ENCODE measurements around the gene CCDC181.
"Not testable (repeated sequence)": the region's sequence is repeated elsewhere in the genome, so short reads cannot be mapped to it uniquely, and the experiment has no call there.

CCDC181 gene

GRCh38 chr1:169427081-169427641, at the start of gene CCDC181:
CCDC181 (minus strand) TSS chr1:169427474; CDS start chr1:169424927, 2,547 bp downstream.
- DNase-seq: no peak

- no peak for DNase-seq
Measured at GRCh38 chr1:169475806-169476387, 48.6 kb upstream of the CCDC181 start.

GRCh38 chr1:169474302-169474995, 47.2 kb upstream of the CCDC181 start:
- DNase-seq: no peak

GRCh38 chr1:169473347-169473746, 46.1 kb upstream of the CCDC181 start:
- DNase-seq: no peak

- no peak for DNase-seq
Measured at GRCh38 chr1:169472738-169473137, 45.5 kb upstream of the CCDC181 start.

GRCh38 chr1:169468982-169469381, 41.7 kb upstream of the CCDC181 start:
- no peak for DNase-seq

- peak in 1 of 2 donors; percentile 40 for DNase-seq
Measured at GRCh38 chr1:169466259-169467230, 39.3 kb upstream of the CCDC181 start.

GRCh38 chr1:169465281-169465680, 38.0 kb upstream of the CCDC181 start:
- DNase-seq: no peak

- DNase-seq: no peak
Measured at GRCh38 chr1:169462385-169462784, 35.1 kb upstream of the CCDC181 start.

- no peak for DNase-seq
Measured at GRCh38 chr1:169461390-169462000, 34.2 kb upstream of the CCDC181 start.

- no peak for DNase-seq
Measured at GRCh38 chr1:169460191-169460833, 33.0 kb upstream of the CCDC181 start.

GRCh38 chr1:169457443-169457842, 30.2 kb upstream of the CCDC181 start:
- DNase-seq: no peak

- DNase-seq: no peak
Measured at GRCh38 chr1:169456029-169456428, 28.8 kb upstream of the CCDC181 start.

GRCh38 chr1:169452921-169453320, 25.6 kb upstream of the CCDC181 start:
- no peak for DNase-seq

GRCh38 chr1:169451218-169451824, 24.0 kb upstream of the CCDC181 start:
- DNase-seq: no peak

- DNase-seq: no peak
Measured at GRCh38 chr1:169443923-169444322, 16.6 kb upstream of the CCDC181 start.

- DNase-seq: no peak
Measured at GRCh38 chr1:169426174-169426705, 1.0 kb downstream of the CCDC181 start.

- DNase-seq: no peak
Measured at GRCh38 chr1:169421309-169421708, 6.0 kb downstream of the CCDC181 start.

- DNase-seq: no peak
Measured at GRCh38 chr1:169414952-169415351, 12.3 kb downstream of the CCDC181 start.

GRCh38 chr1:169408340-169408739, 18.9 kb downstream of the CCDC181 start:
- DNase-seq: not testable (repeated sequence)

- DNase-seq: not testable (repeated sequence)
Measured at GRCh38 chr1:169402578-169402977, 24.7 kb downstream of the CCDC181 start.
